Colonic mucosa (tissue), 4 donors: Measurements from ENCODE around the gene PTPRM. TPM values are rescaled to one million over a fixed set of nuclear protein-coding genes. Genes with fewer than 3 reads are reported as not detected.

Experiments used
- DNase-seq: peaks from one replicate; pipeline ENCODE4 v3.0.0-alpha.2; 2020
- H3K27ac ChIP-seq: fragments of 200-600 bp; one replicate; pipeline ENCODE4 v1.8.0; 2021
- H3K27me3 ChIP-seq: fragments of 200-600 bp; one replicate; pipeline ENCODE4 v1.8.0; 2021
- H3K36me3 ChIP-seq: fragments of 200-600 bp; one replicate; pipeline ENCODE4 v1.8.0; 2021
- H3K4me1 ChIP-seq: fragments of 200-600 bp; one replicate; pipeline ENCODE4 v1.8.0; 2021; ENCODE audit warnings: mild to moderate bottlenecking
- H3K4me3 ChIP-seq: fragments of 200-600 bp; one replicate; pipeline ENCODE4 v1.8.0; 2021
- H3K9ac ChIP-seq, 2 donors: one replicate each; pipeline ENCODE4 v1.7.0; 2013; ENCODE audit warnings: control low read depth in 2 of 2, low read depth in 2 of 2, low read length in 2 of 2
- H3K9me3 ChIP-seq: fragments of 200-600 bp; one replicate; pipeline ENCODE4 v1.8.0; 2021
- CTCF ChIP-seq: fragments of 200-600 bp; IDR thresholded peaks from one replicate; pipeline ENCODE4 v1.8.0; 2022; ENCODE audit warnings: antibody characterized with exemption, mild to moderate bottlenecking
- intact Hi-C: fragments of 100-400 bp; cut with DNase I; formaldehyde crosslinking; loops from one replicate; pipeline ENCODE4 v1.14.1; 2022
- total RNA-seq, 2 donors: library from RNA; stranded (reverse); fragmentation: NEBNext Ultra II Directional in 1 of 2; extraction: Animal tissue kit (Norgen Biotek cat#: 25700) in 1 of 2; gene quantifications; one replicate each; pipeline ENCODE4 v1.2.1, GENCODE V29; 2021
- donor health status: healthy.
- donor health status: DM: no; HTN: no; CAD: no.
- donor health status: DM: no; HTN: no; CAD: no.

The PTPRM gene
- total RNA-seq, 2 donors from 2014 or later, result 8.1 to 13.9 TPM

DNA sequence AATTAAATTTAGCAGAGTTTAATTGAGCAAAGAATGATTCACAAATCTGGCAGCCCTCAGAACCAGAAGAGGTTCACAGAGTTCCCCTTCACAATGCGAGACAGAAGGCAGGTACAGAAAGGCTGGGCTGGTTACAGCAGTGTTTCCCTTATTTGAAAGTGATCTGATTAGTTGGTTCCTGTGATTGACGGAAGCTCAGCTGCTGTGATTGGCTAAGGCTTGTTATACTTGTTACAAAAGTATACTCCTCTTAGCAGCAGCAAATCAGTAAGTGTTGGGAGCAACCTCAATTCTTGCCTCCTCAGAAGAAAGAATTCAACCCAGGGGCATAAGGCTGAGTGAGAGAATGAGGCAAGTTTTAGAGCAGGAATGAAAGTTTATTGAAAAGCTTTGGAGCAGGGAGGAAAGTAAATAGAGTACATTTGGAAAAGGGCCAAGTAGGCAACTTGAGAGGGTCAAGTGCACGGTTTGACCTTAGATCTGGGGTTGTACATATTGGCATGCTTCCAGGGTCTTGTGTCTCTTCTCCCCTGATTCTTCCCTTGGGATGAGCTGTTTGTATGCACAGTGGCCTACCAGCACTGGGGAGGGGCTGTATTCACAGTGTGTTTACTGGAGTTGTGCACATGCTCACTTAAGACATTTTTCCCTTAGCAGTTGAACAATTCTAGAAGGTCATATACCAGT, 610.4 kb downstream of the PTPRM start:
- no peak for DNase-seq
- H3K4me1 ChIP-seq, result no peaks in the 10 kb centered on the region
- H3K4me3 ChIP-seq, result no peak overlapping the region
- no peak overlapping the region for H3K9ac ChIP-seq
- intact Hi-C loops, result no loop called here
- no peak for TF ChIP-seq CTCF
- no peaks in the 10 kb centered on the region for H3K9me3 ChIP-seq
- no peaks in the 10 kb centered on the region for H3K36me3 ChIP-seq
- no peak overlapping the region for H3K27ac ChIP-seq
- no peaks in the 10 kb centered on the region for H3K27me3 ChIP-seq

GRCh38 chr18:8186413-8186812, 619.3 kb downstream of the PTPRM start:
- no peak overlapping the region for H3K27ac ChIP-seq
- H3K9me3 ChIP-seq, result no peaks in the 10 kb centered on the region
- no peak for DNase-seq
- no peak for TF ChIP-seq CTCF
- H3K4me3 ChIP-seq, result no peak overlapping the region
- H3K4me1 ChIP-seq, result no peaks in the 10 kb centered on the region
- intact Hi-C loops, result no loop called here
- H3K9ac ChIP-seq, result no peak overlapping the region
- H3K27me3 ChIP-seq, result no peaks in the 10 kb centered on the region
- H3K36me3 ChIP-seq, result no peaks in the 10 kb centered on the region

DNA sequence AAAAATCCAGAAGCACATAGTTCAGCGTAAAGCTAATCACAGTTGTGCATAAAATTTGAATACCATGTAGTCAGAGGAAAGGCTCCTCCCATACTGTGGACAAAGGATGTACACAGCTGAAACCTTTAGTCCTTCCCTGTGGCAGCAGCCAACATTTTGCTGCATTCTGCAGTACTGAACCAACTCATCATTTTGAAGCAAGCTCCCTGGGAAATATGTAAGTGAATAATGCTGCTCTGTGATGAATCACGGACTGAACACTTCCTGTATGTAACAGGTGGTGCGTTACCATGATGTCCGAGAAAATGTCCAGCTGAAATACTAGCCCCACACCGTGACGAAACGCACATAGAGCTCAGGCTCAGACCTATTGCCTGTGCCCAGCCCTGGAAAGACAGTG, 621.1 kb downstream of the PTPRM start:
- H3K27me3 ChIP-seq, result no peaks in the 10 kb centered on the region

GRCh38 chr18:8190980-8191379, 623.9 kb downstream of the PTPRM start:
- Histone ChIP-seq H3K36me3 (no peaks in the 10 kb centered on the region), H3K27ac (no peak overlapping the region), H3K9ac (no peak overlapping the region), H3K4me1 (no peaks in the 10 kb centered on the region), H3K27me3 (no peaks in the 10 kb centered on the region), H3K4me3 (no peak overlapping the region), H3K9me3 (no peaks in the 10 kb centered on the region)
- DNase-seq, result no peak
- no peak for TF ChIP-seq CTCF
- intact Hi-C loops, result no loop called here

More for the DNA sequence above, 621.1 kb downstream of the PTPRM start:
- intact Hi-C loops, result no loop called here
- no peak overlapping the region for H3K9ac ChIP-seq
- no peak overlapping the region for H3K27ac ChIP-seq
- no peaks in the 10 kb centered on the region for H3K4me1 ChIP-seq
- TF ChIP-seq CTCF, result no peak
- no peaks in the 10 kb centered on the region for H3K9me3 ChIP-seq
- no peak overlapping the region for H3K4me3 ChIP-seq
- H3K36me3 ChIP-seq, result no peaks in the 10 kb centered on the region
- no peak for DNase-seq

DNA sequence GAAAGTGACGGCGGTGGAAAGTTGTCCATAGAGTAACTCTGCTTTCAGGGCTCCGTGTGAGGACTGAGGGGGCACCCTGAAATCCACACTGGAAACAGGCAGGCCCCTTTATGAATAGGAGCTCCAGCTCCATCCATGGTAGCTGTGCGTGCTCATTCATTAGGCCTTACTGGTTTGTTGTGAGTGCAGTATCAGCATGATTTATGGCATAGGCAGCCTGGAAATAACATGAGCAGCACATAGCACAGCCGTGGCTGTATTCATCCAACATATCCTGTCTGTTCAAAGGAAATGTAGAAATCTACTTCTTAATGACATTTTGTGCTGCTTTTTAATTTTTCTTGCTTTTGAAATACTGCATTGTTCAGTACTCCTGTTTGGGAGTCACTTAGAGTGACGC, 627.3 kb downstream of the PTPRM start:
- Histone ChIP-seq H3K9me3 (no peaks in the 10 kb centered on the region), H3K9ac (no peak overlapping the region), H3K4me3 (no peak overlapping the region), H3K4me1 (no peaks in the 10 kb centered on the region), H3K27me3 (no peaks in the 10 kb centered on the region), H3K27ac (no peak overlapping the region), H3K36me3 (no peaks in the 10 kb centered on the region)
- no peak for DNase-seq
- TF ChIP-seq CTCF, result no peak
- intact Hi-C loops, result no loop called here
